ENCODE data around the gene PSKH1.

DNA sequence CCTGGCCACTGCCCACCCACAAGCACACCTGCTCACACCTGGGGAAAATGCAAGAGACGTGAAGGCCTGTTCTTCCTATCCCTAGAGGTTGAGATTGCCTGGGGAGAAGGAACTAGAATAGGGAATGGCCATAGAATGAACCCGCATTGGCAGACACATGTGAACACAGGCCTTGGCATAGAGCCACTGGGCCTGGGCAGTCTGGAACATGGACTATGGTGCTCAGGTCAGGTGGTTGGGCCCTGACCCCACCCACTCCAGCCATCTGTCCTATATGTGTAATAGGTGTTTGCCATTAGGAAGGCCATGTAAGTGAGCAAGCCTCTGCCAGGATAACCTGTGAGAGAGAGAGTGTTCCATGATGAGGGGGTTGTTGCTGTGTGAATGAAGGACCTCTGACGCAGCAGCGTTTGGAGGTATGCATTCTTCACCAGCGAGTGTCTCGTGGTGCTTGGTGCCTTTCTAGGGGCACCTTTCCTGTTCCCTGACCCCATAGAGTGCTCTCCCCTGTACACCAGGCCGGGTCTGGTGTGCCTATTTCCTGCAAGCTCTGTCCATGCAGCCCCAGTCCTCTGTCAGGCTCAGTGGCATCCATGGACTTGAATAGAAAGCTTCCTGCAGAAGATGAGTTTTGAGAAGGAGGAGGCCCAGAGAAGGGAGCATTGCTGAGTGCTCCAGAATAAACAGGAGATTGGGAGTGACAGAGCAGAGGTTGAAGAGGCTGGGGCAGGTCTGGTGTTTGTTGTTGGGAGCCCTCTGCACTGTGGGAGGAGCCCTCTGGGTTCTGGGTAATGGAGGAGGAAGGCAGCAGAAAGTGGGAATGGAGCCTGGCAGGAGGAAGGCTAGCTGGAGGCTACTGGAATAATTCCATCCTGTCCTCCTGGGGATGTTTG lies 23.0 kb downstream of the PSKH1 start:
- TF ChIP-seq CTCF (IDR thresholded peaks at IDR 0.05) (no peak), POLR2A (IDR thresholded peaks at IDR 0.05) (no peak)

Data from Peyer's patch (tissue), 4 donors.